ENCODE data around the gene CEP350. TPM values are rescaled to one million over a fixed set of nuclear protein-coding genes. Genes with fewer than 3 reads are reported as not detected.

CEP350 gene
- total RNA-seq, 1 donor from 2014 or later, result 71.5 TPM

DNA sequence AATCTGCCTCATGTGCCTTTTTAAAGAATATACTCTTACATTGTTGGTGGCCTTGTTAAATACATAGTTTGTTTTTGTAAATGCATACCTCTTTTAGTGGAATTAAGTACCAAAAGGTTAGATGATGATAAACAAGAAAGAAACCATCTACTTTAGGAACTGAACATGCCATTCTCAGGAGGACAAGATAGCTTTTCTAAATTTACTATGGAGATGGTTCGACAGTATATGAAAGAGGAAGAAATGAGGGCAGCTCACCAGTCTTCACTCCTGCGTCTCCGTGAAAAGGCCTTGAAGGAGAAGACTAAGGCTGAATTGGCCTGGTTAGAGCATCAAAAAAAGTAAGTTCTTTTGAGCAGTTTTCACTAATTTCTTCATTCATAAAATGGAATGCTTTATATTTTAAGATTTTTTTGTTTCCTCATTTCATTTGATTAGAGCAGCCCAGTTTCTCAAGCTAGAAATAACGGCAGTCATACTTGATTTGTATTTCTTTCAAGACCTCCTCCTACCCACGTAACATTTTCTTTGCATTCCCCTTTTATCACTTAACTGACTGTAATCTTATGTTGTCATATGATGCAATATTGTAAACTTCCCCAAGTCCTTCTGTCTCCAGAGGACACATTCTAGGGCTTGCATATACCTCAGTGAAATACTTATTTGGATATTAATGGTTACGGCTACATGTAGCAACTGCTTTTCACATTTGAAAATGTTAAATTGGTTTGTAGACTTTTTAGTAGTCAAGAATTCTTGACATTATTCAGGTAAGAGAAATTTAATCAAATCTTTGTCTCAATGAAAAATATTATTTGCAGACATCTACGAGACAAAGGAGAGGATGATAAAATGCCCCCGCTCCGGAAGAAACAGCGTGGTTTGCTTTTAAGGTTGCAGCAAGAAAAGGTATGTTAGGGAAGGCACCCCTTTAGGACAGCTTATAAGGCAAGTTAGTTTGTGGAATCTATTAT, 99.3 kb downstream of the CEP350 start:
- Histone ChIP-seq H3K4me1 (ENCODE audit: control insufficient read depth in 3 of 3, insufficient read depth in 3 of 3, low read length in 3 of 3) (no peaks in the 10 kb centered on the region), H3K9ac (ENCODE audit: low read depth in 1 of 3, low read length in 3 of 3) (no peak overlapping the region), H3K36me3 (ENCODE audit: control insufficient read depth in 3 of 3, insufficient read depth in 3 of 3, low read length in 3 of 3) (peaks cover 21 to 56% (median 52%) of the 10 kb centered on the region in 3 donors), H3K27me3 (ENCODE audit: control insufficient read depth in 3 of 3, insufficient read depth in 3 of 3, low read length in 3 of 3) (no peaks in the 10 kb centered on the region), H3K27ac (ENCODE audit: low read depth, low read length) (no peak overlapping the region), H3K9me3 (ENCODE audit: control insufficient read depth in 3 of 3, low read length in 3 of 3) (no peaks in the 10 kb centered on the region), H3K4me3 (ENCODE audit: low read length in 3 of 3) (no peak overlapping the region)

DNA sequence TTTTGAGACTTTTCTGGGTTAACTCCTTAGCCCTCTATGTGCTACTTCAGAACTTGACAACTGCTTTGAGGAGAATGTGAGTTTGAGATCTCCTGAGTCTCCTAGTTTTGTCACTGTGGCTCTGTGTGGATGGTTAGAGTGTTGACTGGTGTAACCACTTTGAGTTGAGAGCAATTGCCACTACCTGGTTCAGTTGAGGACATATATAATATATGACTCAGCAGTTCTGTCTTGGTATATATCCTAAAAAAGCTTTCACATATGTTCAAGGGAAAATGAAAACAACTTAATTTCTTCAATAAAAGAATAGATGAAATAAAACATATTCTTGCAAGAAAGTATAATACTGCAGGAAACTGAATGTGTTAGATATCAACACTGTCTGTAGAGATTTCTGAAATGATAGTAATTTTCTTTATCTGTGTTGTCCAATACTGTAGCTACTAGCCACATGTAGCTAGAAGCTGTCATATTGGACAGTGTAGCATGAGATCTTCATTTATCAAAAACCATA, 103.3 kb downstream of the CEP350 start:
- peaks cover 10 to 44% (median 37%) of the 10 kb centered on the region in 3 donors for H3K36me3 ChIP-seq (ENCODE audit: control insufficient read depth in 3 of 3, insufficient read depth in 3 of 3, low read length in 3 of 3)
- H3K9ac ChIP-seq (ENCODE audit: low read depth in 1 of 3, low read length in 3 of 3), result no peak overlapping the region
- no peaks in the 10 kb centered on the region for H3K27me3 ChIP-seq (ENCODE audit: control insufficient read depth in 3 of 3, insufficient read depth in 3 of 3, low read length in 3 of 3)
- no peaks in the 10 kb centered on the region for H3K9me3 ChIP-seq (ENCODE audit: control insufficient read depth in 3 of 3, low read length in 3 of 3)
- no peaks in the 10 kb centered on the region for H3K4me1 ChIP-seq (ENCODE audit: control insufficient read depth in 3 of 3, insufficient read depth in 3 of 3, low read length in 3 of 3)
- H3K4me3 ChIP-seq (ENCODE audit: low read length in 3 of 3), result no peak overlapping the region
- H3K27ac ChIP-seq (ENCODE audit: low read depth, low read length), result no peak overlapping the region

DNA sequence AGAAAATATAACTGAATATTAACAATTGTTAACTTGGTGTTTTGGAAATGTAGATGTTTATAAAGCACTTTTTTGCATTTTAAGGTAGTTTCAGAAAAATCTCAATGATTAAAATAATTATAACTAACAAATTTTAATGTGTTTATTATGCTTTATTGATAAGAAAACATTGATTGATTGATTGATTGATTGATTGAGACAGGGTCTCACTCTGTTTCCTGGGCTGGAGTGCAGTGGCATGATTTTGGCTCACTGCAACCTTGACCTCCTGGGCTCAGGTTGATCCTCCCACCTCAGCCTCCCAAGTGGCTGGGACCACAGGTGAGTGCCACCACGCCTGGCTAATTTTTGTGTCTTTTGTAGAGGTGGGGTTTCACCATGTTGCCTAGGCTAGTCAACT, 106.4 kb downstream of the CEP350 start:
- H3K4me1 ChIP-seq (ENCODE audit: control insufficient read depth in 3 of 3, insufficient read depth in 3 of 3, low read length in 3 of 3), result no peaks in the 10 kb centered on the region

DNA sequence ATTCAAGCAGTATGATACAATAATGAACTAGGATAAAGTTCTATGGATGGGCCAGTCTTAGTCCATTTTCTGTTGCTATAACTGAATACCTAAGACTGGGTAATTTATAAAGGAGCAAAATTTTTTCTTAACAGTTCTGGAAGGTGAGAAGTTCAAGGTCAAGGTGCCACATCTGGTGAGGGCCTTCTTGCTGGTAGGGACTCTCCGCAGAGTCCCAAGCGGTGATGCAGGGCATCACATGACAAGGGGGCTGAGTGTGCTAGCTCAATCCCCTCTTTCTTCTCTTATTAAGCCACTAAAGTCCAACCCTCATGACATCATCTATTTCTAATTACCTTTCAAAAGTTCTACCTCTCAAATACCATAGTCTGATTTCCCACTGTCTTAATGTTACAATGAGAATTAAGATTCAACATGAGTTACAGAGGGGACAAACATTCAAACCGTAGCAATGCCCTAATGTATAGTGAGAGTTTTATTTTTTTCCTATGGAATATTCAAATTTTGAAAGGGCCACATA, 107.9 kb downstream of the CEP350 start:
- peaks cover 16 to 54% (median 47%) of the 10 kb centered on the region in 3 donors for H3K36me3 ChIP-seq (ENCODE audit: control insufficient read depth in 3 of 3, insufficient read depth in 3 of 3, low read length in 3 of 3)
- no peaks in the 10 kb centered on the region for H3K9me3 ChIP-seq (ENCODE audit: control insufficient read depth in 3 of 3, low read length in 3 of 3)
- H3K27ac ChIP-seq (ENCODE audit: low read depth, low read length), result no peak overlapping the region
- H3K4me3 ChIP-seq (ENCODE audit: low read length in 3 of 3), result no peak overlapping the region
- H3K4me1 ChIP-seq (ENCODE audit: control insufficient read depth in 3 of 3, insufficient read depth in 3 of 3, low read length in 3 of 3), result no peaks in the 10 kb centered on the region
- H3K27me3 ChIP-seq (ENCODE audit: control insufficient read depth in 3 of 3, insufficient read depth in 3 of 3, low read length in 3 of 3), result no peaks in the 10 kb centered on the region
- no peak overlapping the region for H3K9ac ChIP-seq (ENCODE audit: low read depth in 1 of 3, low read length in 3 of 3)

More for the DNA sequence above, 106.4 kb downstream of the CEP350 start:
- Histone ChIP-seq H3K27ac (ENCODE audit: low read depth, low read length) (no peak overlapping the region), H3K9me3 (ENCODE audit: control insufficient read depth in 3 of 3, low read length in 3 of 3) (no peaks in the 10 kb centered on the region), H3K27me3 (ENCODE audit: control insufficient read depth in 3 of 3, insufficient read depth in 3 of 3, low read length in 3 of 3) (no peaks in the 10 kb centered on the region), H3K4me3 (ENCODE audit: low read length in 3 of 3) (no peak overlapping the region), H3K36me3 (ENCODE audit: control insufficient read depth in 3 of 3, insufficient read depth in 3 of 3, low read length in 3 of 3) (peaks cover 18 to 45% (median 43%) of the 10 kb centered on the region in 3 donors), H3K9ac (ENCODE audit: low read depth in 1 of 3, low read length in 3 of 3) (no peak overlapping the region)

DNA sequence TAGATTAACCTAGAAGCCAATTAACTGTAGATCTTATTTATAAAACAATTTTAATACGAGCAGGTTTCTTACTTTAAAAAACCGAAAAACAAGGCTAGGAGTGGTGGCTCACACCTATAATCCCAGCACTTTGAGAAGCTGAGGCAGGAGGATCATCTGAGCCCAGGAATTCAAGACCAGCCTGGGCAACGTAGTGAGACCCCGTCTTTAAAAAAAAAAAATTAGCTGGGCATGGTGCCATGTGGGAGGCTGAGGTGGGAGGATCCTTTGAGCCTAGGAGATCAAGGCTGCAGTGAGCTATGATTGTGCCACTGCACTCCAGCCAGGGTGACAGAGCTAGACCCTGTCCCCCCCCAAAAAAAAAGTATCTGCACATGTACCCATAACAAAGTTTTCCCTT, 110.8 kb downstream of the CEP350 start:
- H3K9me3 ChIP-seq (ENCODE audit: control insufficient read depth in 3 of 3, low read length in 3 of 3), result no peaks in the 10 kb centered on the region
- H3K4me3 ChIP-seq (ENCODE audit: low read length in 3 of 3), result no peak overlapping the region
- H3K4me1 ChIP-seq (ENCODE audit: control insufficient read depth in 3 of 3, insufficient read depth in 3 of 3, low read length in 3 of 3), result no peaks in the 10 kb centered on the region
- no peak overlapping the region for H3K27ac ChIP-seq (ENCODE audit: low read depth, low read length)
- H3K36me3 ChIP-seq (ENCODE audit: control insufficient read depth in 3 of 3, insufficient read depth in 3 of 3, low read length in 3 of 3), result peaks cover 16 to 72% (median 58%) of the 10 kb centered on the region in 3 donors
- no peak overlapping the region for H3K9ac ChIP-seq (ENCODE audit: low read depth in 1 of 3, low read length in 3 of 3)
- no peaks in the 10 kb centered on the region for H3K27me3 ChIP-seq (ENCODE audit: control insufficient read depth in 3 of 3, insufficient read depth in 3 of 3, low read length in 3 of 3)

DNA sequence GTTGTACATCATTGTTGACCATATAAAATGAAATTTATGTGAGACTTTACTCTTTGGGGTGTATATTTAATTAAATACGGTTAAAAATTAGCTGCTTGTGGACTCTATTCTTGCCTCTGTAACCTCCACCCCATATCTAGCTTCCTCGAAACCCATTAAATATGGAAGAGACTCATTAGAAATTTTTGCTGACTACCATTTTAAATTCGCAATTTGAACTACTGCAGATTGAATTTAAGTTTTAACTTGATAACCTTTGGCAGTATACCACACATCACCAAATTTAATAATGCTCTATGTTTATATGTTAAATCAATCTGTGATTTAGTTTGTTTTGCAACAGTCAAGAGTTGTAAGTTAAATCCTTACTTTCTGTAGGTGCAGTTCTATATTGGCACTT, 111.5 kb downstream of the CEP350 start:
- peaks cover 16 to 72% (median 56%) of the 10 kb centered on the region in 3 donors for H3K36me3 ChIP-seq (ENCODE audit: control insufficient read depth in 3 of 3, insufficient read depth in 3 of 3, low read length in 3 of 3)
- no peak overlapping the region for H3K9ac ChIP-seq (ENCODE audit: low read depth in 1 of 3, low read length in 3 of 3)
- no peak overlapping the region for H3K27ac ChIP-seq (ENCODE audit: low read depth, low read length)
- H3K27me3 ChIP-seq (ENCODE audit: control insufficient read depth in 3 of 3, insufficient read depth in 3 of 3, low read length in 3 of 3), result no peaks in the 10 kb centered on the region
- H3K9me3 ChIP-seq (ENCODE audit: control insufficient read depth in 3 of 3, low read length in 3 of 3), result no peaks in the 10 kb centered on the region
- H3K4me1 ChIP-seq (ENCODE audit: control insufficient read depth in 3 of 3, insufficient read depth in 3 of 3, low read length in 3 of 3), result no peaks in the 10 kb centered on the region
- H3K4me3 ChIP-seq (ENCODE audit: low read length in 3 of 3), result no peak overlapping the region

DNA sequence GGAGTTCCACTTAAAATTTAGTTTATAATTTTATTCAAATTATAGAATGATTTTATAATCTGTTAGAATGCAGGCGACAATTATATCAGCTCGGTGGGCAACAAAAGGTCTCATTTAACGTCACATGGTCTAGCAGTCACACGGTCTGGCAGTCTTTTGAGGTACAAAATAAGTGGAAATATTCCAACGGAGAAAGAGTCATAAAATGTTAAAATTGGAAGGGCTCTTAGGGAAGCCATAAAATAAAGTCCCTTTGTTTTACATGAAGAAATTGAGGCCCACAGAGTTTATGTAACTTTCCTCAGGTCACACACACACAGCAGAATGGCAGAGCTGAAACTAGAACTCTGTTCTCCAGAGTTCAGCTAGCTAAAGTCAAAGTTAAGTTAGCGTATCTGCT, 115.7 kb downstream of the CEP350 start:
- Histone ChIP-seq H3K27ac (ENCODE audit: low read depth, low read length) (no peak overlapping the region), H3K4me3 (ENCODE audit: low read length in 3 of 3) (no peak overlapping the region), H3K36me3 (ENCODE audit: control insufficient read depth in 3 of 3, insufficient read depth in 3 of 3, low read length in 3 of 3) (peaks cover 11 to 67% (median 42%) of the 10 kb centered on the region in 3 donors), H3K9me3 (ENCODE audit: control insufficient read depth in 3 of 3, low read length in 3 of 3) (no peaks in the 10 kb centered on the region), H3K27me3 (ENCODE audit: control insufficient read depth in 3 of 3, insufficient read depth in 3 of 3, low read length in 3 of 3) (no peaks in the 10 kb centered on the region), H3K9ac (ENCODE audit: low read depth in 1 of 3, low read length in 3 of 3) (no peak overlapping the region), H3K4me1 (ENCODE audit: control insufficient read depth in 3 of 3, insufficient read depth in 3 of 3, low read length in 3 of 3) (no peaks in the 10 kb centered on the region)

DNA sequence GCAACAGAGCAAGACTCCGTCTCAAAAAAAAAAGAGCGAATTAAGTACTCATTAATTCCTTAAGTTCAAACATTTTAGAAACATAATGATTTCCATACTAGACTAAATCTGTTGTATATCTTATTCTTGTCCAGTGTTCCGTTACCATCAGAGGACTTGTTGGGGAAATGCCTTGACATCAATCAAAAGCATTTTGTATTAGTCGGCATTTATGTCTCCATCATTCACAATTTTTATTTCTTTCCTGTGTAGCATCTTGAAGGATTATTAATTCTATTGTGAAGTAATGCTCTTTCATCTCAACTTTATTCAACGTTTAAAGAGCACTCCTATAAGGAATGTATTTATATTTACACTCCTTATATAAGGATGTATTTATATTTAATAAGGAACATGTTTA, 117.1 kb downstream of the CEP350 start:
- no peak overlapping the region for H3K4me3 ChIP-seq (ENCODE audit: low read length in 3 of 3)
- no peaks in the 10 kb centered on the region for H3K9me3 ChIP-seq (ENCODE audit: control insufficient read depth in 3 of 3, low read length in 3 of 3)
- no peak overlapping the region for H3K27ac ChIP-seq (ENCODE audit: low read depth, low read length)
- H3K27me3 ChIP-seq (ENCODE audit: control insufficient read depth in 3 of 3, insufficient read depth in 3 of 3, low read length in 3 of 3), result no peaks in the 10 kb centered on the region
- H3K9ac ChIP-seq (ENCODE audit: low read depth in 1 of 3, low read length in 3 of 3), result no peak overlapping the region
- H3K4me1 ChIP-seq (ENCODE audit: control insufficient read depth in 3 of 3, insufficient read depth in 3 of 3, low read length in 3 of 3), result no peaks in the 10 kb centered on the region
- peaks cover 16 to 71% (median 45%) of the 10 kb centered on the region in 3 donors for H3K36me3 ChIP-seq (ENCODE audit: control insufficient read depth in 3 of 3, insufficient read depth in 3 of 3, low read length in 3 of 3)

DNA sequence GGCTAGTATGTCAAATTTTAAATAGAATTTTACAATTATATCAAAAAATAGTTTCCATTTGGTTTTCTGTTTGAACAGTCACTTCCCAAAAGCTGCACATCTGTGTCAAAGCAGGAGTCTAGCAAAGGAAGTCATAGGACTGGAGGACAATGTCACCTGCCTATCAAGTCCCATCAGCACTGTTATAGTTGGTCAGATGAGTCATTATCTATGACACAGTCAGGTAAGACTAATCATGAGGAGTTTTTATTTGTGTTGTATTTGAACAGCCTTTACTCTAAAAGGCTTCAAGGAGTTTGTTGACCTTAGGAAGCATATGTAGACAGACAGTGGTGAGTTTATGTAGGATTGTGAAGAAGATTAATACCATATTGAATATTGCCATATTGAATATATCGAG, 125.8 kb downstream of the CEP350 start:
- Histone ChIP-seq H3K36me3 (ENCODE audit: control insufficient read depth in 3 of 3, insufficient read depth in 3 of 3, low read length in 3 of 3) (peaks cover 14 to 56% (median 50%) of the 10 kb centered on the region in 3 donors), H3K27ac (ENCODE audit: low read depth, low read length) (no peak overlapping the region), H3K9ac (ENCODE audit: low read depth in 1 of 3, low read length in 3 of 3) (no peak overlapping the region)

DNA sequence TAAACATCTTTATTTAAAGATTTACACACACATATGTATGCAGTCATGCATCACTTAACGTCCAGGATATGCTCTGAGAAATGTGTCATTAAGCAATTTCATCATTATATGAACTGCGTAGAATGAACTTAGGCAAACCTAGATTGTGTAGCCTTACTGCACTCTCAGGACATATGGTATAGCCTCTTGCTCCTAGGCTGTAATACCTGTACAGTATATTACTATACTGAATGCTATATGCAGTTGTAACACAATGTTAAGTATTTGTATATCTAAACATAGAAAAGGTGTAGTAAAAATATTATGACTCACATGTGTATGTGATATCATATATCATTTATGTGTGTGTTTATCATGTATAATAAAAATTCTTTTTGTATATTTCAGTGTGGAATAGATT, 126.9 kb downstream of the CEP350 start:
- Histone ChIP-seq H3K27ac (ENCODE audit: low read depth, low read length) (no peak overlapping the region), H3K9ac (ENCODE audit: low read depth in 1 of 3, low read length in 3 of 3) (no peak overlapping the region), H3K27me3 (ENCODE audit: control insufficient read depth in 3 of 3, insufficient read depth in 3 of 3, low read length in 3 of 3) (no peaks in the 10 kb centered on the region), H3K4me3 (ENCODE audit: low read length in 3 of 3) (no peak overlapping the region), H3K36me3 (ENCODE audit: control insufficient read depth in 3 of 3, insufficient read depth in 3 of 3, low read length in 3 of 3) (peaks cover 7 to 50% (median 41%) of the 10 kb centered on the region in 3 donors), H3K9me3 (ENCODE audit: control insufficient read depth in 3 of 3, low read length in 3 of 3) (no peaks in the 10 kb centered on the region), H3K4me1 (ENCODE audit: control insufficient read depth in 3 of 3, insufficient read depth in 3 of 3, low read length in 3 of 3) (no peaks in the 10 kb centered on the region)

More for the DNA sequence above, 125.8 kb downstream of the CEP350 start:
- no peaks in the 10 kb centered on the region for H3K9me3 ChIP-seq (ENCODE audit: control insufficient read depth in 3 of 3, low read length in 3 of 3)
- no peaks in the 10 kb centered on the region for H3K4me1 ChIP-seq (ENCODE audit: control insufficient read depth in 3 of 3, insufficient read depth in 3 of 3, low read length in 3 of 3)
- no peaks in the 10 kb centered on the region for H3K27me3 ChIP-seq (ENCODE audit: control insufficient read depth in 3 of 3, insufficient read depth in 3 of 3, low read length in 3 of 3)
- H3K4me3 ChIP-seq (ENCODE audit: low read length in 3 of 3), result no peak overlapping the region

Data from skeletal muscle tissue (tissue), 4 donors.